Panc1 (cell line): Measurements from ENCODE around the gene PTPN1. TPM values are rescaled to one million over a fixed set of nuclear protein-coding genes. Genes with fewer than 3 reads are reported as not detected.

Experiments used
- ATAC-seq: fragments of 200-7000 bp; cut with Tn5 transposase; 2 replicates; pipeline ENCODE4 v1.9.1; 2020; ENCODE audit warnings: mild to moderate bottlenecking, moderate library complexity
- BruUV-seq: library from RNA; stranded (reverse); fragments of 400-500 nt; replicated peaks from 2 replicates; lab custom pipeline; 2021; lab: Mats Ljungman, UMichigan
- CTCF ChIA-PET: fragments of 300-600 bp; sonication (Branson Sonifier 250); formaldehyde crosslinking; loops from one replicate; lab custom pipeline; 2022; ENCODE audit warnings: antibody characterized with exemption; lab: Charles Lee
- POLR2A ChIA-PET: fragments of 300-600 bp; sonication (Branson Sonifier 250); formaldehyde crosslinking; loops from one replicate; lab custom pipeline; 2022; ENCODE audit warnings: antibody characterized with exemption; lab: Charles Lee
- DNase-seq: peaks from one replicate; pipeline ENCODE4 v3.0.0-alpha.2; 2010; ENCODE audit warnings: low read depth, low spot score
- H3K27ac ChIP-seq: 2 replicates; pipeline ENCODE4 v1.5.1; 2011; ENCODE audit warnings: mild to moderate bottlenecking, low read length, inconsistent platforms
- H3K27me3 ChIP-seq: fragments of 200-500 bp; sonication (Bioruptor generic); 2 replicates; pipeline ENCODE4 v1.6.0; 2014; ENCODE audit warnings: low read length, inconsistent platforms; ENCODE audit not compliant: control insufficient read depth, insufficient read depth
- H3K36me3 ChIP-seq: fragments of 200-500 bp; sonication (Bioruptor generic); 2 replicates; pipeline ENCODE4 v1.5.1; 2014; ENCODE audit warnings: inconsistent platforms, mild to moderate bottlenecking, low read length, moderate library complexity; ENCODE audit not compliant: control insufficient read depth, insufficient read depth
- H3K4me1 ChIP-seq: 2 replicates; pipeline ENCODE4 v1.5.1; 2011; ENCODE audit warnings: inconsistent platforms, mild to moderate bottlenecking, low read length, moderate library complexity; ENCODE audit not compliant: control insufficient read depth, insufficient read depth
- H3K4me3 ChIP-seq, 2 experiments: 2 replicates each; pipeline ENCODE4 v1.5.1; 2011 to 2012; ENCODE audit warnings: low read depth in 2 of 2, low read length in 2 of 2, mild to moderate bottlenecking in 2 of 2, inconsistent platforms in 1 of 2, moderate library complexity in 1 of 2
- H3K9me3 ChIP-seq: fragments of 200-500 bp; sonication (Bioruptor generic); 2 replicates; pipeline ENCODE4 v1.5.1; 2014; ENCODE audit warnings: low read depth, mild to moderate bottlenecking, inconsistent platforms, low read length, moderate library complexity; ENCODE audit not compliant: control insufficient read depth, insufficient read depth
- POLR2AphosphoS5 ChIP-seq: IDR thresholded peaks from 2 replicates; pipeline ENCODE4 v1.6.1; 2012; ENCODE audit warnings: mild to moderate bottlenecking, low read depth, low read length, moderate library complexity
- REST ChIP-seq, 2 experiments: IDR thresholded peaks; 2 replicates each; pipeline ENCODE4 v1.6.1; 2011 to 2012; ENCODE audit warnings: low read depth in 2 of 2, control low read depth in 1 of 2, low read length in 1 of 2, mild to moderate bottlenecking in 1 of 2, moderate library complexity in 1 of 2; ENCODE audit not compliant: insufficient read depth in 1 of 2
- SIN3A ChIP-seq: IDR thresholded peaks from 2 replicates; pipeline ENCODE4 v1.6.1; 2012; ENCODE audit warnings: low read depth, mild to moderate bottlenecking, low read length, moderate library complexity, borderline replicate concordance; ENCODE audit not compliant: insufficient read depth
- TCF7L2 ChIP-seq: IDR thresholded peaks from 2 replicates; pipeline ENCODE4 v1.6.1; 2011; ENCODE audit warnings: mild to moderate bottlenecking, low read depth, low read length, inconsistent platforms
- in situ Hi-C: cut with HindIII; loops from 2 replicates; pipeline ENCODE4 v1.10.0; 2016; ENCODE audit warnings: low sequenced_read_pairs, low pct_unique_long_range_greater_than_20kb
- intact Hi-C: fragments of 100-400 bp; cut with micrococcal nuclease; formaldehyde crosslinking; loops from one replicate; pipeline ENCODE4 v1.10.0; 2022; ENCODE audit not compliant: unreplicated experiment
- total RNA-seq: library from RNA; stranded (reverse); gene quantifications from one replicate; pipeline ENCODE4 v1.2.1, GENCODE V29; 2021; ENCODE audit not compliant: unreplicated experiment
- TF ChIP-seq, protein P1 (sequence below): fragments of 450-650 bp; IDR thresholded peaks from 2 replicates; pipeline ENCODE4 v1.5.1; 2017; ENCODE audit warnings: mild to moderate bottlenecking

The PTPN1 gene
- total RNA-seq, 1 experiment from 2014 or later: 42.2 TPM

GRCh38 chr20:50561379-50562078 is 51.3 kb downstream of the PTPN1 start:
- Histone ChIP-seq H3K4me1 (peaks cover 19% of the 10 kb centered on the region), H3K36me3 (no peaks in the 10 kb centered on the region; the same call in 1 of the 2 replicates), H3K4me3 (no peak overlapping the region), H3K27me3 (no peaks in the 10 kb centered on the region), H3K27ac (peak overlapping the region; percentile 77), H3K9me3 (no peaks in the 10 kb centered on the region)
- intact Hi-C loops: no loop called here
- BruUV-seq: no TSS peak
- in situ Hi-C loops: no loop called here
- TF ChIP-seq POLR2AphosphoS5 (no peak), TCF7L2 (peak; percentile 26; the same call in 1 of the 2 replicates)
- TF ChIP-seq, protein P1, sequence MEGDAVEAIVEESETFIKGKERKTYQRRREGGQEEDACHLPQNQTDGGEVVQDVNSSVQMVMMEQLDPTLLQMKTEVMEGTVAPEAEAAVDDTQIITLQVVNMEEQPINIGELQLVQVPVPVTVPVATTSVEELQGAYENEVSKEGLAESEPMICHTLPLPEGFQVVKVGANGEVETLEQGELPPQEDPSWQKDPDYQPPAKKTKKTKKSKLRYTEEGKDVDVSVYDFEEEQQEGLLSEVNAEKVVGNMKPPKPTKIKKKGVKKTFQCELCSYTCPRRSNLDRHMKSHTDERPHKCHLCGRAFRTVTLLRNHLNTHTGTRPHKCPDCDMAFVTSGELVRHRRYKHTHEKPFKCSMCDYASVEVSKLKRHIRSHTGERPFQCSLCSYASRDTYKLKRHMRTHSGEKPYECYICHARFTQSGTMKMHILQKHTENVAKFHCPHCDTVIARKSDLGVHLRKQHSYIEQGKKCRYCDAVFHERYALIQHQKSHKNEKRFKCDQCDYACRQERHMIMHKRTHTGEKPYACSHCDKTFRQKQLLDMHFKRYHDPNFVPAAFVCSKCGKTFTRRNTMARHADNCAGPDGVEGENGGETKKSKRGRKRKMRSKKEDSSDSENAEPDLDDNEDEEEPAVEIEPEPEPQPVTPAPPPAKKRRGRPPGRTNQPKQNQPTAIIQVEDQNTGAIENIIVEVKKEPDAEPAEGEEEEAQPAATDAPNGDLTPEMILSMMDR: no peak
- CTCF ChIA-PET: no interaction called here
- DNase-seq: peak; percentile 80
- ATAC-seq: peak; percentile 86
- POLR2A ChIA-PET: interaction anchor here (0.5 kb wide), 2 partner anchors 15 to 20 kb away, joined by 3 to 5 read pairs; no protein-coding TSS in a partner anchor

- no peak overlapping the region for H3K4me3 ChIP-seq
- ATAC-seq: no peak
- POLR2A ChIA-PET: interaction anchor here (0.5 kb wide), 1 partner anchor 21 kb away, joined by 3 read pairs; no protein-coding TSS in a partner anchor
- in situ Hi-C loops (no loop called here), intact Hi-C loops (no loop called here)
- H3K36me3 ChIP-seq: no peaks in the 10 kb centered on the region; the same call in 1 of the 2 replicates
- no peak for DNase-seq
- no peaks in the 10 kb centered on the region for H3K27me3 ChIP-seq
- BruUV-seq: no TSS peak
- H3K9me3 ChIP-seq: no peaks in the 10 kb centered on the region
- H3K4me1 ChIP-seq: peaks cover 19% of the 10 kb centered on the region
- H3K27ac ChIP-seq: peak overlapping the region; percentile 77
- TF ChIP-seq REST (IDR thresholded peaks at IDR 0.05; ENCODE audit: insufficient read depth in 1 of 2, low read depth in 2 of 2, low read length in 1 of 2): no peak
- no peak for TF ChIP-seq POLR2AphosphoS5
- TF ChIP-seq, protein P1: no peak
- TF ChIP-seq SIN3A: no peak
- TF ChIP-seq TCF7L2: no peak
- CTCF ChIA-PET: interaction anchor here (1.1 kb wide), 1 partner anchor 98 kb away, joined by 3 read pairs; no protein-coding TSS in a partner anchor
Observed at GRCh38 chr20:50562262-50562701, 52.1 kb downstream of the PTPN1 start.
